Embryonic facial prominence (tissue), 1 donor: ENCODE data around the gene PDCD1.
"Not testable (repeated sequence)": the region's sequence is repeated elsewhere in the genome, so short reads cannot be mapped to it uniquely, and the experiment has no call there.

Experiments
- DNase-seq: peaks from one replicate; pipeline ENCODE4 v3.0.0-alpha.2; 2016; ENCODE audit errors: extremely low spot score

PDCD1 gene

GRCh38 chr2:241833756-241834526 lies 24.8 kb downstream of the PDCD1 start:
- DNase-seq, result not testable (repeated sequence)

- no peak for DNase-seq
Observed at GRCh38 chr2:241833101-241833663, 25.5 kb downstream of the PDCD1 start.

- no peak for DNase-seq
Observed at GRCh38 chr2:241827394-241827793, 31.3 kb downstream of the PDCD1 start.

GRCh38 chr2:241823531-241824437 lies 34.9 kb downstream of the PDCD1 start:
- not testable (repeated sequence) for DNase-seq

- DNase-seq, result no peak
Observed at GRCh38 chr2:241822264-241822623, 36.5 kb downstream of the PDCD1 start.

GRCh38 chr2:241821460-241822263 lies 37.0 kb downstream of the PDCD1 start:
- DNase-seq, result no peak

GRCh38 chr2:241820625-241821384 lies 37.9 kb downstream of the PDCD1 start:
- DNase-seq, result no peak

GRCh38 chr2:241819947-241820624 lies 38.6 kb downstream of the PDCD1 start:
- not testable (repeated sequence) for DNase-seq

- DNase-seq, result no peak
Observed at GRCh38 chr2:241818943-241819270, 39.8 kb downstream of the PDCD1 start.

- DNase-seq, result no peak
Observed at GRCh38 chr2:241818229-241818942, 40.3 kb downstream of the PDCD1 start.

GRCh38 chr2:241817821-241818215 lies 40.9 kb downstream of the PDCD1 start:
- not testable (repeated sequence) for DNase-seq

GRCh38 chr2:241817126-241817820 lies 41.4 kb downstream of the PDCD1 start:
- DNase-seq, result no peak

GRCh38 chr2:241816431-241817121 lies 42.1 kb downstream of the PDCD1 start:
- DNase-seq, result no peak

- DNase-seq, result no peak
Observed at GRCh38 chr2:241815477-241816430, 42.9 kb downstream of the PDCD1 start.

- DNase-seq, result no peak
Observed at GRCh38 chr2:241814643-241815476, 43.8 kb downstream of the PDCD1 start.

- no peak for DNase-seq
Observed at GRCh38 chr2:241814393-241814642, 44.4 kb downstream of the PDCD1 start.
